Lung (tissue), 12 donors: ENCODE measurements around the gene HCN1. TPM values are rescaled to one million over a fixed set of nuclear protein-coding genes. Genes with fewer than 3 reads are reported as not detected.
"Not testable (repeated sequence)": the region's sequence is repeated elsewhere in the genome, so short reads cannot be mapped to it uniquely, and the experiment has no call there.

Experiments used
- ATAC-seq: fragments of 200-7000 bp; cut with Tn5 transposase; one replicate; pipeline ENCODE4 v1.9.1; 2020; ENCODE audit warnings: moderate number of reproducible peaks; ENCODE audit not compliant: insufficient read depth, low FRiP score
- DNase-seq, 3 donors: peaks; one replicate each; pipeline ENCODE4 v3.0.0-alpha.2; 2013 to 2017
- H3K27ac ChIP-seq, 2 donors: one replicate each; pipeline ENCODE4 v1.5.1; 2013; ENCODE audit warnings: mild to moderate bottlenecking in 2 of 2, moderate library complexity in 2 of 2, control low read depth in 1 of 2, inconsistent platforms in 1 of 2, low read depth in 1 of 2, low read length in 1 of 2
- H3K27me3 ChIP-seq, 3 donors: one replicate each; pipeline ENCODE4 v1.5.1; 2013; ENCODE audit warnings: low read length in 2 of 3; ENCODE audit not compliant: control insufficient read depth in 3 of 3, insufficient read depth in 3 of 3
- H3K36me3 ChIP-seq, 4 donors: one replicate each; pipeline ENCODE4 v1.5.1; 2013; ENCODE audit warnings: low read length in 4 of 4, mild to moderate bottlenecking in 1 of 4, moderate library complexity in 1 of 4; ENCODE audit not compliant: control insufficient read depth in 4 of 4, insufficient read depth in 4 of 4
- H3K4me1 ChIP-seq, 5 donors: one replicate each; pipeline ENCODE4 v1.5.1; 2013; ENCODE audit warnings: low read length in 5 of 5, mild to moderate bottlenecking in 2 of 5, moderate library complexity in 1 of 5; ENCODE audit not compliant: control insufficient read depth in 5 of 5, insufficient read depth in 5 of 5
- H3K4me3 ChIP-seq: one replicate; pipeline ENCODE4 v1.5.1; 2013; ENCODE audit warnings: mild to moderate bottlenecking, control low read depth, moderate library complexity
- H3K9ac ChIP-seq, 2 donors: one replicate each; pipeline ENCODE4 v1.5.1; 2013; ENCODE audit warnings: low read length in 2 of 2, control low read depth in 1 of 2; ENCODE audit not compliant: insufficient read depth in 1 of 2
- H3K9me3 ChIP-seq, 4 donors: one replicate each; pipeline ENCODE4 v1.5.1; 2013; ENCODE audit warnings: low read length in 3 of 4, mild to moderate bottlenecking in 1 of 4, moderate library complexity in 1 of 4; ENCODE audit not compliant: control insufficient read depth in 4 of 4, insufficient read depth in 3 of 4
- CTCF ChIP-seq: IDR thresholded peaks from 2 replicates; pipeline ENCODE4 v1.5.1; 2012; ENCODE audit warnings: mild to moderate bottlenecking; ENCODE audit errors: control extremely low read depth, extremely low read depth
- WGBS, 2 donors: extraction: QIAGEN DNeasy Blood & Tissue Kit; methylation state at CpG; one replicate each; pipeline ENCODE4 v1.1.7; 2013; 5-methylcytosine and 5-hydroxymethylcytosine counted together
- polyA plus RNA-seq, 2 donors: library from polyadenylated mRNA; stranded (reverse); fragments of 200-250 nt; gene quantifications; one replicate each; pipeline ENCODE4 v1.2.1, GENCODE V29; 2013
- total RNA-seq, 2 donors: library from RNA; depleted of rRNA in 1 of 2; stranded (reverse); fragments of >200 nt in 1 of 2; gene quantifications; one replicate each; pipeline ENCODE4 v1.2.1, GENCODE V29; 2014 to 2021
- donor health status: control.
- donor health status: control.
- donor health status: Bipolar disorder and iron deficiency.
- donor health status: healthy.
- donor health status: DM: yes; HTN: yes; CAD: no.

Gene HCN1
- total and polyA plus RNA-seq, 4 donors: 0.01 to 0.06 (median 0.06) TPM; not detected in 1

GRCh38 chr5:45508135-45508534 lies 188.0 kb downstream of the HCN1 start:
- Histone ChIP-seq H3K9me3 (no peaks in the 10 kb centered on the region), H3K4me3 (no peak overlapping the region), H3K36me3 (no peaks in the 10 kb centered on the region), H3K9ac (no peak overlapping the region), H3K27me3 (no peaks in the 10 kb centered on the region), H3K27ac (no peak overlapping the region), H3K4me1 (no peaks in the 10 kb centered on the region)
- no peak for ATAC-seq
- no peak for TF ChIP-seq CTCF
- no peak for DNase-seq
- 88 to 93% methylated on average over 1 of the region's 1 CpG for WGBS, 2 donors

GRCh38 chr5:45507178-45507577 lies 189.0 kb downstream of the HCN1 start:
- ATAC-seq (no peak), DNase-seq (peak in 2 of 3 donors; percentile 30 to 39)
- 23 to 32% methylated on average over 1 of the region's 1 CpG for WGBS, 2 donors
- TF ChIP-seq CTCF: no peak
- Histone ChIP-seq H3K27me3 (no peaks in the 10 kb centered on the region), H3K4me1 (no peaks in the 10 kb centered on the region), H3K27ac (no peak overlapping the region), H3K9ac (no peak overlapping the region), H3K4me3 (no peak overlapping the region), H3K36me3 (no peaks in the 10 kb centered on the region), H3K9me3 (no peaks in the 10 kb centered on the region)

GRCh38 chr5:45499006-45499405 lies 197.2 kb downstream of the HCN1 start:
- H3K27ac ChIP-seq: not testable (repeated sequence)

GRCh38 chr5:45491368-45491767 lies 204.8 kb downstream of the HCN1 start:
- 70 to 84% methylated on average over 3 of the region's 3 CpGs for WGBS, 2 donors
- Histone ChIP-seq H3K36me3 (no peaks in the 10 kb centered on the region), H3K4me1 (no peaks in the 10 kb centered on the region), H3K9ac (no peak overlapping the region), H3K4me3 (no peak overlapping the region), H3K9me3 (peaks cover 0 to 3% (median 0%) of the 10 kb centered on the region in 4 donors), H3K27me3 (no peaks in the 10 kb centered on the region), H3K27ac (no peak overlapping the region)
- no peak for TF ChIP-seq CTCF
- no peak for ATAC-seq
- DNase-seq: peak in 1 of 3 donors; percentile 15

More at GRCh38 chr5:45499006-45499405, 197.2 kb downstream of the HCN1 start:
- not testable (repeated sequence) for DNase-seq, H3K9ac ChIP-seq, H3K9me3 ChIP-seq, H3K4me3 ChIP-seq, H3K27me3 ChIP-seq, H3K36me3 ChIP-seq, ATAC-seq, H3K4me1 ChIP-seq
- WGBS, 2 donors: 90 to 97% methylated on average over 11 of the region's 11 CpGs
